Common myeloid progenitor, CD34-positive (primary cell): ENCODE results near the gene SERPINA1.

ENCODE experiments used
- CTCF ChIA-PET: fragments of 350-600 bp; sonication (Branson Sonifier 250); formaldehyde crosslinking; loops from one replicate; lab custom pipeline; 2021; ENCODE audit warnings: antibody characterized with exemption; lab: Charles Lee
- POLR2A ChIA-PET: fragments of 350-600 bp; sonication (Branson Sonifier 250); formaldehyde crosslinking; loops from one replicate; lab custom pipeline; 2021; ENCODE audit warnings: antibody characterized with exemption; lab: Charles Lee
- DNase-seq, 3 donors: peaks; one replicate each; pipeline versions ENCODE4 v3.0.0 to v3.0.0-alpha.2; 2013
- H3K27ac ChIP-seq, 2 experiments: 1 replicate in 1 of 2; 2 replicates in 1 of 2; pipeline ENCODE4 v1.7.0; 2013; ENCODE audit warnings: inconsistent platforms in 2 of 2, low read length in 2 of 2, mild to moderate bottlenecking in 2 of 2, low read depth in 1 of 2, moderate library complexity in 1 of 2; ENCODE audit not compliant: severe bottlenecking in 2 of 2, insufficient read depth in 1 of 2, poor library complexity in 1 of 2
- H3K27me3 ChIP-seq, 5 experiments: replicated peaks in 2 of 5; 1 replicate in 3 of 5; 2 replicates in 2 of 5; pipeline versions ENCODE4 v1.6.1 to v1.7.0; 2013; ENCODE audit warnings: low read length in 4 of 5, mild to moderate bottlenecking in 2 of 5, moderate library complexity in 2 of 5, inconsistent platforms in 1 of 5; ENCODE audit not compliant: insufficient read depth in 5 of 5, control insufficient read depth in 4 of 5
- H3K36me3 ChIP-seq, 4 experiments: 1 replicate in 2 of 4; 2 replicates in 2 of 4; pipeline versions ENCODE4 v1.6.1 to v1.7.0; 2013; ENCODE audit warnings: low read length in 3 of 4, control low read depth in 1 of 4, mild to moderate bottlenecking in 1 of 4; ENCODE audit not compliant: control insufficient read depth in 4 of 4, insufficient read depth in 4 of 4
- H3K4me1 ChIP-seq, 4 experiments: 1 replicate in 3 of 4; 2 replicates in 1 of 4; pipeline versions ENCODE4 v1.6.1 to v1.7.1; 2013; ENCODE audit warnings: low read length in 3 of 4, mild to moderate bottlenecking in 3 of 4, control low read depth in 1 of 4, inconsistent platforms in 1 of 4, moderate library complexity in 1 of 4; ENCODE audit not compliant: control insufficient read depth in 4 of 4, insufficient read depth in 4 of 4; ENCODE audit errors: control extremely low read depth in 1 of 4
- H3K4me3 ChIP-seq, 7 experiments: 1 replicate in 4 of 7; 2 replicates in 3 of 7; pipeline versions ENCODE4 v1.5.1 to v1.7.0; 2013; ENCODE audit warnings: mild to moderate bottlenecking in 7 of 7, low read length in 6 of 7, moderate library complexity in 6 of 7, inconsistent platforms in 2 of 7, low read depth in 2 of 7, control low read depth in 1 of 7; ENCODE audit not compliant: insufficient read depth in 4 of 7, control insufficient read depth in 1 of 7; ENCODE audit errors: extremely low read depth in 1 of 7
- H3K9me3 ChIP-seq, 5 experiments: 1 replicate in 4 of 5; 2 replicates in 1 of 5; pipeline versions ENCODE4 v1.6.1 to v1.7.1; 2013; ENCODE audit warnings: low read length in 4 of 5, mild to moderate bottlenecking in 2 of 5, inconsistent platforms in 1 of 5, low read depth in 1 of 5, moderate library complexity in 1 of 5; ENCODE audit not compliant: control insufficient read depth in 4 of 5, insufficient read depth in 2 of 5; ENCODE audit errors: control extremely low read depth in 1 of 5
- WGBS: methylation state at CpG from one replicate; pipeline ENCODE4 v1.1.5; 2013; ENCODE audit not compliant: insufficient coverage; 5-methylcytosine and 5-hydroxymethylcytosine counted together

Gene SERPINA1

DNA sequence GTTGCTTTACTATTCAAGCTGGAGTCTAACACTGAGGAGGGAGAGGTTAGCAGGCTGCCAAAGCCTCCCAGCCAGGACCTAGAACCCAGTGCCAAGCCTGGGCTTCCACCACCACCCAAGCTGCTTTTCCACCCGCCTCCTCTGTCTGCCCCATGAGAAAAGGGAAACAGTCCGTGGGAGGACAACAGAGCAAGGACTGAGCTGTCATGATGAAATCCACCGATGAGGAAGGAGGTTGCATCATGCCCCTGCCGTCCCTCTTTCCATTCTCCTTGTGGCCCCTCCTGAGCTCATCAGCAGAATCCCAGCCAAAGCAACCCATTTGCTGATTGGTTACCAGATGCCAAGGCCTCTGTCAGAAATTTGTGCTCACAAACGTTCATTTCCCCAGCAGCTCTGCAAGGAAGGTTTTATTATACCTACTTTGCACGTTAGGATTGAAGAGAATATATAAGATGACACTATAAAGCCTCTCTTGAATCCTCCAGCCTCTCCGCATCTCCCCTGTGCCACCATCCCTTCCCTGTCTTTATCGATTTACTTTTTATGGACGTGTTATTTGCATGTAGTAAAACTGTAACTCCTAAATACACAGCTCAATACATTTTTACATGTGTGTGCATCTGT lies 6.3 kb upstream of the SERPINA1 start:
- WGBS: 65% methylated on average over 8 of the region's 9 CpGs
- CTCF ChIA-PET: no interaction called here
- POLR2A ChIA-PET: no interaction called here
- Histone ChIP-seq H3K27ac (no peak overlapping the region), H3K9me3 (no peaks in the 10 kb centered on the region), H3K4me1 (peaks cover 5 to 48% (median 14%) of the 10 kb centered on the region in 4 experiments), H3K27me3 (peaks cover 0 to 14% (median 9%) of the 10 kb centered on the region in 5 experiments), H3K36me3 (no peaks in the 10 kb centered on the region), H3K4me3 (no peak overlapping the region)
- DNase-seq: peak in 2 of 3 donors; percentile 43 to 48

DNA sequence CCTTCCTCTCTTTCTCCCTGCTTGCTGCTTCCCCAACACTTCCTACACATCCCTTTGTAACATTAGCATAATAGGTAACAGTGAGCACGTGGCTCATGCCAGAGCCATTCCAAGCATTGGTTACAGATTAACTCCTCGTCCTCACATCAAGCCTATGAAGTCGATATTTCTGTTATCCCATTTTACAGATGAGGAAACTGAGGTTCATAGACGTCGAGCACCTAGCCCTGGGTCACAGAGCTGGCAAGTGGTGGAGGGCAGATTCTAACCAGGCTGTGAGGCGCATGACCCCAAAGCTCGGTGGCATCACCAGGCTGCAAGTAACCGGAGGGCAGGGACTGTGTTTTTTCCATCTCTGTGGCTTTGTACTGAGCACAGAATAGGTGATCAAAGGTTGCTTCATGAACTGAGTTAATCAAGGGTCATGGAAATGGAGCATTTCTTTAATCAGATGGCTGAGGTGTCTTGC lies 5.7 kb upstream of the SERPINA1 start:
- POLR2A ChIA-PET: no interaction called here
- no peak overlapping the region for H3K4me3 ChIP-seq
- CTCF ChIA-PET: no interaction called here
- no peak overlapping the region for H3K27ac ChIP-seq
- peaks cover 0 to 14% (median 9%) of the 10 kb centered on the region in 5 experiments for H3K27me3 ChIP-seq
- WGBS: 84% methylated on average over 8 of the region's 8 CpGs
- no peaks in the 10 kb centered on the region for H3K36me3 ChIP-seq
- no peaks in the 10 kb centered on the region for H3K9me3 ChIP-seq
- DNase-seq: no peak
- peaks cover 5 to 48% (median 14%) of the 10 kb centered on the region in 4 experiments for H3K4me1 ChIP-seq

DNA sequence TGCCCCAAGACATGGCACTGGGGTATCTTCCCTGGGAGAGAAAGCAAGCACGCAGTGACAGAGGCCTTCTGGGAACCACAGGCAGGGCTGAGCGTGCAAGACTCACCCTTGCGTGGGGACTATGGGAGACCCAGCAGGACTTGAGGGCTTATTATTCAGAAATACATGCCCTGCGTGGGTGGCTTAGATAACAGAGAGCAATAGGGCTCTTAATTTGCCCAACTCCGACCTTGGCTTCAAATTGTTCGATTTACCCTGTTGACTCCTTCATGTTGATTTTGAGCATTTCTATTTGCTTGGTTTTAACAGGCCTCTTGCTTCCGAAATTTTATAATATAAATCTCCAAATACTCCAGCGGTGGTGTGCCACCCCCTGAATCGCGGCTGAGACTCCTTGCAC lies 5.1 kb upstream of the SERPINA1 start:
- Histone ChIP-seq H3K4me1 (peaks cover 5 to 48% (median 14%) of the 10 kb centered on the region in 4 experiments), H3K27me3 (peaks cover 0 to 14% (median 9%) of the 10 kb centered on the region in 5 experiments), H3K9me3 (no peaks in the 10 kb centered on the region), H3K36me3 (no peaks in the 10 kb centered on the region), H3K27ac (no peak overlapping the region), H3K4me3 (no peak overlapping the region)
- no peak for DNase-seq
- ChIA-PET CTCF (no interaction called here), POLR2A (no interaction called here)
- WGBS: 96% methylated on average over 9 of the region's 10 CpGs

DNA sequence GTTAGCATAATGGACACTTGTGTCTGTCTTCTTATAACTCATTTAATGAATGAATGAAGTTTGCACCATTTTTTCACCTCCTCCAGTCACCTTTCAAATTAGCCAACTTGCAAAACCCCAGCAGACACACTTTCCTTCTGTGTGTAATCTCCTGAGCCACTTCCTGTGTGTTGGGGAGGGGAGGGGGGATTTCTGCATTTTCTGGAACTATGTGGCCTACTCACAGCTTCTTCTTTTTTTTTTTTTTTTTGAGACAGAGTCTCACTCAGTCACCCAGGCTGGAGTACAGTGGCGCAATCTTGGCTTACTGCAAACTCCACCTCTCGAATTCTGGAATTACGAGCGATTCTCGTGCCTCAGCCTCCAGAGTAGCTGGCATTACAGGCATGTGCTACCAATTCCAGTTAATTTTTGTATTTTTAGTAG lies 4.1 kb upstream of the SERPINA1 start:
- no peak overlapping the region for H3K27ac ChIP-seq
- WGBS: 0% methylated on average over 5 of the region's 5 CpGs
- H3K4me3 ChIP-seq: no peak overlapping the region
- CTCF ChIA-PET: no interaction called here
- H3K27me3 ChIP-seq: peaks cover 0 to 7% (median 6%) of the 10 kb centered on the region in 5 experiments
- peak; percentile 83 to 95 (median 93) for DNase-seq
- no peaks in the 10 kb centered on the region for H3K9me3 ChIP-seq
- H3K4me1 ChIP-seq: peaks cover 5 to 48% (median 14%) of the 10 kb centered on the region in 4 experiments
- POLR2A ChIA-PET: interaction anchor here (0.6 kb wide), 1 partner anchor 19 kb away, joined by 3 read pairs; no protein-coding TSS in a partner anchor
- no peaks in the 10 kb centered on the region for H3K36me3 ChIP-seq

DNA sequence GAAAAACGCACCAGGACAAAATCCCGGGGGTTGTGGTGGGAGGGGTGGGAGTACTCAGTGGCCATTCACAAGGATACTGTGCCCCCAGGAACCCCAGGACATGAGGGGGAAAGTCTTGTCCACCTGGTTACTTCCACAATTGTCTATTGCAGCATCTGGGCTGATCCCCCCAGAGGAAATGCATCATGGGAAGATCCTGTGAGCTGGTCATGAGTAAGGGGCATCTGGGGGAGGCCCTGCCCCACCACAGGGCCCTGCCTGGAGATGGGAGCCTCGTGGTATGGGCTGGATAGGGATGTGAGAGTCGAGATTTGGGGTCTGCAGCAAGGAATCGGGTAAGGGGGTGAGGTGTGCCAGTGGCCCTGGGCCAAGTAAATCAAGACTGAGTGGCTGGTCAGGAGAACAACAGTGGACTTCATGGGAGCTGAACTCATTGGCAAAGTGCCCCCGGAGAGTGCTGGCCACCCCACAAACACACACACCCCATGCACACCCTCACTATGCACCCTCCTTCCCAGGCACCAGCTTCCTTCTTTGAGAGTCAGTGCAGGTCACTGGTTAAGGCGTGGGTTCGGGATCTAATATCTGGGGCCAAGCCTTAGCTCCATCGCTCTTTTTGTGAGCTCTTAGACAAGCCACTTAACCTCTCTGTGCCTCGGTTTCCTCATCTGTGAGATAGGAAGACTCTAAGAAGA lies 3.0 kb upstream of the SERPINA1 start:
- 94% methylated on average over 7 of the region's 10 CpGs for WGBS
- POLR2A ChIA-PET: no interaction called here
- H3K4me1 ChIP-seq: peaks cover 5 to 48% (median 14%) of the 10 kb centered on the region in 4 experiments
- no peak overlapping the region for H3K27ac ChIP-seq
- H3K36me3 ChIP-seq: no peaks in the 10 kb centered on the region
- CTCF ChIA-PET: no interaction called here
- no peaks in the 10 kb centered on the region for H3K9me3 ChIP-seq
- no peak overlapping the region for H3K4me3 ChIP-seq
- peaks cover 0 to 4% (median 0%) of the 10 kb centered on the region in 5 experiments for H3K27me3 ChIP-seq
- no peak for DNase-seq

DNA sequence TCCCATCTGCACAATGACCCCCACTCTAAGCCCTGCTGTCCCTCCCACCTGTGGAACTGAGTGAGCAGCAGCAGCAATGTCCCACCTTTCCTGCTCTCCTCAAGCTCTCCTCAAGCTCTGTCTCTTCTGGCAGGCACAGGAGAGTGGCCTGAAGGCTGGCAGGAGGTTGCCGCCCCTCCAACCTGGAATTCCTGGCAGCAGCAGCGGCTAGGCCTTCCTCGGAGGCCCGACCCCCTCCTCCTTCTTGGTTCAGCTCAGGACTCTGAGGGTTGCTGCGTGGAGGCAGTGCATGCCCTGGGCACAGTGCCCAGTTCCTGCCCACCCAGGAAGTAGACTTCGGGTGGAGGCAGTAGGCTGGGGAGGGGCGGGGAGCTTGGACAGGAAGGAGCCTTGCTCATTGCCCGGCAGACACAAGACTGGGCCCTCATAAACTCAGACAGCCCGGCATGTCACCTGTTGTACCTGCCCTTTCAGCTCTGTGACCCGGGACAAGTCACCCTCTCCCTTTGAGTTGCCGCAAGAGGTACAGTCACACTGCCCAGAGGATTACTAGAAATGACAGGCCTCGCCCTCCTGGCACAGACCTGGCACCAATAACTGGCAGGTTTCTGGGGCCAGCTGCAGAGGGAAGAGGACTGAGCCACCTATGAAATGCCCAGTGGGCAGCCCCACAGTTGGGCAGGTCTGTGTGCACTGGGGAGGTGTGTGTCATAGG lies 2.1 kb upstream of the SERPINA1 start:
- Histone ChIP-seq H3K4me1 (peaks cover 5 to 48% (median 14%) of the 10 kb centered on the region in 4 experiments), H3K27ac (no peak overlapping the region), H3K9me3 (no peaks in the 10 kb centered on the region), H3K36me3 (no peaks in the 10 kb centered on the region), H3K4me3 (no peak overlapping the region), H3K27me3 (no peaks in the 10 kb centered on the region)
- CTCF ChIA-PET: interaction anchor here (0.9 to 1.0 kb wide), 2 partner anchors 9 to 254 kb away, joined by 3 read pairs; no protein-coding TSS in a partner anchor
- POLR2A ChIA-PET: no interaction called here
- no peak for DNase-seq
- 76% methylated on average over 8 of the region's 12 CpGs for WGBS
